GM10248 (cell line): Measurements from ENCODE around the gene OGFR.
"Not testable (repeated sequence)": the region's sequence is repeated elsewhere in the genome, so short reads cannot be mapped to it uniquely, and the experiment has no call there.

Source experiments
- CTCF ChIA-PET: fragments of 300-600 bp; sonication (Branson Sonifier 250); formaldehyde crosslinking; extraction: SDS; loops from one replicate; lab custom pipeline; 2021; ENCODE audit warnings: antibody characterized with exemption; lab: Yijun Ruan, JAX
- POLR2A ChIA-PET: fragments of 350-650 bp; sonication (Branson Sonifier 250); formaldehyde crosslinking; extraction: SDS; loops from one replicate; lab custom pipeline; 2020; ENCODE audit warnings: antibody characterized with exemption; lab: Yijun Ruan, JAX
- DNase-seq: peaks from one replicate; pipeline ENCODE4 v3.0.0; 2012; ENCODE audit errors: extremely low spot score
- CTCF ChIP-seq: IDR thresholded peaks from 2 replicates; pipeline ENCODE4 v1.5.1; 2012; ENCODE audit warnings: mild to moderate bottlenecking, low read depth; ENCODE audit errors: extremely low read depth, missing control alignments, control extremely low read depth

Gene OGFR

GRCh38 chr20:62852196-62852595, 47.6 kb downstream of the OGFR start:
- ChIA-PET POLR2A (no interaction called here), CTCF (no interaction called here)
- no peak for DNase-seq
- TF ChIP-seq CTCF: no peak

GRCh38 chr20:62852841-62853240, 48.2 kb downstream of the OGFR start:
- ChIA-PET CTCF (no interaction called here), POLR2A (no interaction called here)
- no peak for DNase-seq
- TF ChIP-seq CTCF: no peak

- CTCF ChIA-PET, DNase-seq: not testable (repeated sequence)
- POLR2A ChIA-PET: interaction anchor here (0.6 kb wide), 1 partner anchor 110 kb away, joined by 3 read pairs; no protein-coding TSS in a partner anchor
These were observed 48.7 kb downstream of the OGFR start for GRCh38 chr20:62853304-62853703.

GRCh38 chr20:62854121-62854520, 49.5 kb downstream of the OGFR start:
- ChIA-PET POLR2A (no interaction called here), CTCF (interaction anchor here (1.5 to 2.6 kb wide), 2 partner anchors 9 to 31 kb away, joined by 5 to 10 read pairs; no protein-coding TSS in a partner anchor)
- DNase-seq: no peak
- TF ChIP-seq CTCF: no peak

GRCh38 chr20:62855120-62855519, 50.5 kb downstream of the OGFR start:
- no peak for TF ChIP-seq CTCF
- no peak for DNase-seq
- ChIA-PET CTCF (interaction anchor here (1.3 to 2.6 kb wide), 3 partner anchors 8 to 32 kb away, joined by 3 to 10 read pairs (median 5); no protein-coding TSS in a partner anchor), POLR2A (no interaction called here)

GRCh38 chr20:62856931-62857619, 52.4 kb downstream of the OGFR start:
- ChIA-PET CTCF (interaction anchor here (1.2 to 1.8 kb wide), 2 partner anchors 11 to 61 kb away, joined by 3 to 5 read pairs; no protein-coding TSS in a partner anchor), POLR2A (interaction anchor here (0.6 kb wide), 1 partner anchor 507 kb away, joined by 3 read pairs; no protein-coding TSS in a partner anchor)
- no peak for TF ChIP-seq CTCF
- DNase-seq: no peak
